ENCODE measurements around the gene TGFB2.

TGFB2 gene

DNA sequence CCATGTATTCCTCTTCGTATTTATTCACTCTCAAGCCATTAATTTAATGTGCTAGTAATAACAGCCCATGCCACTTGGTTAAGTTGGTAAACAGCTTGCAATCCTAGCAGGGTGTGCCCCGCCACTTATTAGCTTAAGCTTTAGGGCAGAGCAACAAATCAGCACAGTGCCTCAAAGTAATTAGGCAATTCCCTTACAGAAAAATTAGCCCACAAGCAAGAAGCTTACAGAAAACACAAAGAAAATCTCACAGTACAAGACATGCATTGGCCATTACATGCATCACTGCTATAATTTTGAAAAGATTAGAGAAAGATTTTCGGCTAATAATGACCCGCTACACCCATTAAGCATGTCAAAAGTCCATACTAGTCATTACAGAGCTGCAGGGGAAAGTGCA is 47.6 kb downstream of the TGFB2 start:
- DNase-seq = no peak

- DNase-seq = no peak
Measured at GRCh38 chr1:218394416-218394815, 49.3 kb downstream of the TGFB2 start.

GRCh38 chr1:218394989-218395388 is 49.9 kb downstream of the TGFB2 start:
- DNase-seq = no peak

DNA sequence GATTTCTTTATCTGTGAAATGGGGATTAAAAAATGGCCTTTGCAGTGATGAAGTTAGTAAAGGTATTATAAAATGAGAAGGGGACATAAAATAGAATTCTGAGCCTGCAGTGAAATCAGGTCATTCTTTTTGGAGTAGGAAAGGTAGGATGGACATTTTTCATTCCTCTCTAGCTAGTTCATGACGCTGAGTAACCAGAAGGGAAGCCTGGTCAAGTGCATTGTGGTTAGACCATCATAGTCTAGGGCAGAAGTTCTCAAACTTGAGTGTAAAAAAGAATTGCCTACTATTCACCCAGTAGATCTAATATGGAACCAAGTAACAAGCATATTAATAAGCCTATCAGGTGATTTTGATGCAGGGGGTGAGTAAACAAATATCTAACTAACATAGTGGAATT is 50.8 kb downstream of the TGFB2 start:
- DNase-seq = no peak

DNA sequence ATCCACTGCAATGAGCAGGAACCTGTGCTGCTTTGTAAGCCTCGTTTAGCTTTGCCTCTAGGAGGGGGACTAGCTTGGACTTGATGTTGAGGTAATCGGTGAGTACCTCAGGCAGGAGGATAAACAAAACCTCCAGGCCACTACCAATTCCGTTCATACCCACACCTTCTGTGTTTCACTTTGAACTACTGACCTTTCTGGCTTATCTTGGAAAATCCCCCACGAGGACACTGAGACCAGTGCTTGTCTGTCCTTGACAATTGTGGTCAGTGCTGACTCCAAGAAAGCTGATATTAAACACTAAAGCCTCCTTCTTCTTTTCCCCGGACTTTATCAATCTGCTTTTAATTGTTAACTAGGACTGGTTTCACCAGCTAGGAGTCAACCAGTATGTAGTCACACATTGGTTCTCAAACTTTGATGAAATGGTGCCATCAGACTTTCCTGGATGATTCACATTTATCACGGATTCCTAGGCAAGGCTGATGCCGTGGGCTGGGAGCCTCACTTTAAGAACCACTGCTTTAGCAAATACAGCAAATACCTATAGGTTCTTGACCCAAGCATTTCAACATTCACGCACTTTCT is 52.7 kb downstream of the TGFB2 start:
- no peak for DNase-seq

DNA sequence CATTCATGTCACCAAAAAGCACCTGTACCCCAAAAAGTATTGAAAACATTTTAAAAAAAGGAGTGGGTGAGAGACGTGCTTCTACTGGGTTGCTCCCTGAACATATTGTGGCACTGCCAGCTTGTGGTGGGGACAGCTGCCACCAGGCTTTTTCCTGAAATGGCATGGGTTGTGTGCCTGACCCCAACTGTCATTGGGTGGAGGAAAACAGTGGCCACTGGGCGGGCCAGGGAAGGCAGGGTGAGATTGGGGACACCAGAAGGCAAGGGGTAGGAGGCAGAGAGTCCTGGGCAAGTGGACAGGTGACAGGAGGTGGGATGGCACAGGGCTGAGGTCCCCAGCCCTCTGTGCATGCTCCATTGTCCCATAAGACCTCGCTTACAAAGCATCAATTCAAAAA is 55.5 kb downstream of the TGFB2 start:
- DNase-seq = no peak

DNA sequence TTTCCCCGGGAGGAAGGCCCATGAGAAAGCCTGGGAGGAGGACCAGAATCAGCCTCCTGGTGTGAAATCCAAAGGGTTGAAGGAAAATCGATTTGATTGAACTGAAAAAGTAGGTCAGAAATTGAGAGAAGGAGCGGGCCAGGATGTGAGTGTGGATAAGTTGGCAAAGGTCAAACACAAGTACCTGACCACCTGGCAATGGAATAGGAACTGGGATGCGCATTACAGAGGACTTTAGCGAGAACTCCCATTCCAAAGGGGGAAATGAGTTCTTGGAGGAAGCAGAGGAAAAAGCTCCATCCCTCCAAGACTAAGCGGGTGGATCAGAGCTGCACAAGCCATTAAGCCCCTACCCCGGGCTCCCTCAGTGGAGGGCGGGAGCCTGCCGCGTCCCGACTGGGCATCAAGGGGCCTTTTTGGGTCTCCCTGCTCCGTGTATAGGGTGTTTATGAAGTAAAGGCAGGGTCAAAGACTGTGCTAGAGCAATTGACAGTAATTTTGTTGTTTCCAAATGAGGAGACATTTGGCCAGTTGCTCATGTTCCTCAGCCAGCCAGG is 56.4 kb downstream of the TGFB2 start:
- DNase-seq = no peak

GRCh38 chr1:218401998-218402785 is 57.1 kb downstream of the TGFB2 start:
- DNase-seq = no peak

- DNase-seq = no peak
Measured at GRCh38 chr1:218402786-218403120, 57.6 kb downstream of the TGFB2 start.

GRCh38 chr1:218403300-218403699 is 58.2 kb downstream of the TGFB2 start:
- no peak for DNase-seq

GRCh38 chr1:218407630-218408029 is 62.5 kb downstream of the TGFB2 start:
- no peak for DNase-seq

DNA sequence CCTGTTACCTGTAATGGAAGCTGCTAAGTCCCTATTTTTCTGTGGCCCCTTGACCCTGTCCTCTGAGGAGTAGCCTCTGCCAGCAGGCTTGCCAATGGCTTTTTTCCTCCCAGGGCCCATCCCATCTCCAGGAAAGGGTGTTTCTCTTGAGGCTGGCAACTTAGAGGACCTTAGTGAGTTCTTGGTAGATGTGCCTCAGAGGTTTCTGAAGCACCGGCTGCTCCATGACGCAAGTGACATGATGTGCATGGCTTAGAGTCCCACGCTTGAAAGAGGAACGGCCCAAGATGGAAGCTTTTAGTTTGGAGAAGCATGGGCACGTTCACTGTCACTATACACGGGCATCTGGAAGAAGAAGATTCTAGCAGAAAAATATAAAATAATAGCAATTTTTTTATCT is 63.0 kb downstream of the TGFB2 start:
- DNase-seq = no peak

- no peak for DNase-seq
Measured at GRCh38 chr1:218408942-218409341, 63.8 kb downstream of the TGFB2 start.

DNA sequence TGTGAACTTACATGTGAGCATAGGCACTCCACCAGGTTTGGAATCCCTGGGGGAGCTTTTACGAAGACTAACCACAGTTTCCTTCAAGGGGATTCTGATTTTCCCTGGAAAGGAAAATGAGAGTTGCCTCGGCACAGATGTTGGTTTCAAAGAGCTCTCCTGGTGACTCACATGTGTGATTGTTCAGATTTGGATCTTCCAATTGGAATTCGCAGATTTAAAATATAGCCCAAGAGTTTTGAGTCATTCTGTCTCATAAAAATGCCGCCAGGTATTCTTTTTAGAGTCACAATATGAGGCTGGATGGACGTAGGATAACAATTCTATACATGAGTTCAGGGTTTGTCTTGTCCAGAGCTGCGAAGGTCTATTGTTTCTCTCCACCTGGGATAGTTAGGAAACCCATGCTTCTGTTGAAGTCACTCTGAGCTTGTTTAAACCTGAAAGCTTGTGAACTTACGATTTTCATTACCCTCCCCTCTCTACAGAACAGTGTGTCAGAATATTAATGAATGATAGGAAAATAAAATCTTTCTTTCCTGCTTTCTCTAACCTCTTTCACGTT is 64.9 kb downstream of the TGFB2 start:
- no peak for DNase-seq

- no peak for DNase-seq
Measured at GRCh38 chr1:218411101-218411500, 66.0 kb downstream of the TGFB2 start.

- no peak for DNase-seq
Measured at GRCh38 chr1:218412171-218412570, 67.0 kb downstream of the TGFB2 start.

GRCh38 chr1:218413179-218413578 is 68.0 kb downstream of the TGFB2 start:
- DNase-seq = no peak

- no peak for DNase-seq
Measured at GRCh38 chr1:218414060-218414728, 69.1 kb downstream of the TGFB2 start.

DNA sequence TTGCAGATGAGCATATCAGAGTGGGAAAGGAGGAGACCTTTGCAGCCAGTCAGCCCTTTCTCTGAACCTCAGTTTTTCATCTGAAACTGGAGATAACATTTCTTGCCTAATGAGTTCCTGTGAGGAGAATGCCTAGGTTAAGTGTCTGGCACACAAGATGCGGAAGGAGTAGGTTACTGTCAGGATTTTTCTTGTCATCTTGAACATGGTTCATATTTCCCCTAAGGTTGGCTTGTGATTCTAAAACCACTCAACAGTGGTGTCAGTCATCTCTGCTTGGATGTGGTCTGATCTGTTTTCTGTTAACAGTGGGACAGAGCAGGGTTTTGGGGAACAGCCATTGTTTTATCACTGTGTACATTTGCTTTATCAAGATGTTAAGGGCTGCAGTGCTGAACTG is 70.6 kb downstream of the TGFB2 start:
- no peak for DNase-seq

DNA sequence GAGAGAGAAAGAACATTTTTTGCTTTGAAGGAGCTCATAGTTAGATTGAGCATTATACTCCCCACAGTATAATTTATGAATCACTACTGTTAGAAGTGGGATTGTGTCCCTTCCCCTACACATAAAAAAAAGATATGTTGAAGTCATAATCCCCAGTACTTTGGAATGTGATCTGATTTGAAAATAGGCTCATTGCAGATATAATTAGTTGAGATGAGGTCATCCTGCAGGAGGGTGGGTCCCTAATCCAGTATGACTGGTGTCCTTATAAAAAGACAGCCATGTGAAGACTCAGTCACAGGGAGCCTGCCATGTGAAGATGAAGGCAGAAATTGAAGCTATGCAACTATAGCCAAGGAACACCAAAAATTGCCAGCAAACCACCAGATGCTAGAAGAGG is 76.4 kb downstream of the TGFB2 start:
- DNase-seq = no peak

DNA sequence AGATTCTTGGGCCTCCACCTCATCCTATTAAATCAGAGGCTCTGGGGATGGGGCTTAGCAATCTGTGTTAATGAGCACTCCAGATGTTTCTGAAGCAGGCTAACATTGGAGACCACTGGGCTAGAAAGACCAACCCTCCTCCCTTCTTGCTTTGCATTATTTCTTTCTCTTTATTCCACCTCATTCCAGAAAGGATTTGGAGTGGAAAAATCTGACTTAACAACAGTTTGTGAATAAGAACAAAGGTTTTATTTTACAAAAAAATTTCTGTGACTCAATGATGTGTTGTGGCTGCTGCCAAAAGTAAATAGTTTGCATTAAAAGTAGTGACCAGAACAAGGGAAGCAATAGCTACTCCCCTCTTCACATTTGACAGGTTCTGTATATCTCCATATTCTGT is 79.4 kb downstream of the TGFB2 start:
- no peak for DNase-seq

DNA sequence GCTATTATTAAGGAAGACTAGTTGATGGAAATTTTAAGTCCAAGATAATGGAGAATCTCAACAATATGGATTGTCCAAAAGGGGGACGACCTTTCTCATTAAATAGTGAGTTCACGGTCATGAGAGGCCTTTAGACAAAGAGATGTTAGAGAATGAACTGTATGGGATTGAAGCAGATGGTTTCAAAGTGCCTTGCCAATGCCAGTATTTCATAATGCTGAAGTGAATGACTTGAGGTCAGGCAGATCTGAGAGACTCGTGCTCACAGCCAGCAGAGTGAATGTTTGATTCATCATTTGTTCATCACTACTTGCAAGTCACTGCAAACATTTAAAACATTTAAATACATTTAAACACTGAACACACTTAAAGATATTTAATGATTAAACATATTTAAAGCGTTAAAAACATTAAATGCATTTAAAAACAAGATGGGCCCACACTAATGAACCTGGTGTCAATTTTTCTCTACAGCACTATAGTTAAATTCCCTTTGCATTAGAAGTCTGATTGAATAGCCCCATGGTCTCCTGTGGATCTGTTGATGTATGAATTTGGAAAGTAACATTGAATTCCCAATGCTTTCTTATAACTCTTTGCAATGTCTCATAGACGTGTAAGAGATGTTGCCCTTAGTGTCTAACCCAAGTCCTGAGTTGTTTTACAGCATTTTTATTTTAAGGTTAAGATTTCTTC is 80.7 kb downstream of the TGFB2 start:
- DNase-seq = no peak

DNA sequence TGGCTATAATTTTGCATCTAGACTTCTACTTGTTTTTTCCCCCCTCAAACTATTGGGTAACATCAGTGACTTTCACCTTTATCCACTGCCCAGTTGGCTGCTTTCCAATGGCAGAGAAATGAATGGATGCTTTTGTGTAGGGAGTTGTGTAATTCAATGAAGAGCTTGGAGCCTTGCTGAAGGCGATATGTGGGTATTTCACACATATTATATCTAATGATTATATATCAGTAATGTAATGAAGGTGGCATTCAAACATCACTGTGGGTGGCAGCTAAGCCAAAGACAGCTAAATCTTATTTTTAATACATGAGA is 81.2 kb downstream of the TGFB2 start:
- no peak for DNase-seq

Data from CD4-positive, alpha-beta T cell treated with Interleukin-12 subunit alpha and Interleukin-12 subunit beta, for 1 hour (primary cell).